Non-pigmented ciliary epithelial cell (primary cell): Measurements from ENCODE around the gene SMYD2.

Experiments used
- DNase-seq: peaks from one replicate; pipeline ENCODE4 v3.0.0-alpha.2; 2010; ENCODE audit warnings: low read depth

Gene SMYD2

DNA sequence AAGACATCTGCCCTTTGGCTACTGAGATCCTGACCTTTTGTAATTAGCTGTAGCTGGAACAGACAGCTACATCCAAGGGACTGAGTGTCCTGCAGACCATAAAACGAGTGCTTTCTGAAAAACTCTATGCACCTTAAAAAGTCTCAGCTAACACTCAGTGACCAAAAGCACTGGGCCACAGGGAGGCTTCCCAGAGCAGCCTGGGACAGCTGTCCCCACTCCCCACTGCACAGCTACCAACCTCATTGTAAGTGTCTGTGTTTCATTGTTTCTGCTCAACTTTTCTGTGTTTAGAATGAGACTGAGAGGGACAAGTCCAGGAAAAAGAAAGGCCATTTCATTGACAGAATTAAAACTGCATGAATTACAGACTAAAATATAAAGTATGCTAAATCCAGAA is 80.7 kb downstream of the SMYD2 start:
- no peak for DNase-seq

DNA sequence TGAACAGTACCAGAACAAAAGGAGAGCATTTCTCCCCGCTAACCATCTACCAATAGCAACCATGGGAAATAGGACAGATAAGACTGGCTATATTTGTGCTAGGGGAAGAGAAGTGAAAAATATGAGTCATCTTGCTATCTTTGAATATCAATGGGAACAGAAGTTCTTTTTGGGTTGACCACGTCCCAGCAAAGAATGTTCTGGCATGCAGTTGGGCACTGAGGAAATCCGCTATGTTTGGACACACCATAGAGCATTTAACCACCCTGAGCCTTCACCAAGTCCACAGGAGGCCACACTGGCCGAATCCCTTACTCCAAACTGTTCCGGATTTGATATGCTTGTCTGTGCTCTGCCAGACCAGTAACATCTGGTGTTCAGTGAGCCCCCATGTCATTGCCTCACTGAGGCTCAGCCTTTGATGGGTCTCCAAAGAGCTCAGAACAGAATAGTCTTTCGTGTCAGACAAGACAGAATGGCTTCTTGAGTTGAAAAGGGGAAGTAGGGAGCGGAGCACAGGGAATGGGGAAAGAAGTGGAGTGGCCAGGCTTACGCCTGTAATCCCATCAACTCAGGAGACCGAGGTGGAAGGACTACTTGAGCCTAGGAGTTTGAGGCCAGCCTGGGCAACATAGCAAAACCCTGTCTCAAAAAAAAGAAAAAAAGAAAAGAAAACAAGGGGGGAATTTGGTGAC is 81.4 kb downstream of the SMYD2 start:
- peak; percentile 41 for DNase-seq

DNA sequence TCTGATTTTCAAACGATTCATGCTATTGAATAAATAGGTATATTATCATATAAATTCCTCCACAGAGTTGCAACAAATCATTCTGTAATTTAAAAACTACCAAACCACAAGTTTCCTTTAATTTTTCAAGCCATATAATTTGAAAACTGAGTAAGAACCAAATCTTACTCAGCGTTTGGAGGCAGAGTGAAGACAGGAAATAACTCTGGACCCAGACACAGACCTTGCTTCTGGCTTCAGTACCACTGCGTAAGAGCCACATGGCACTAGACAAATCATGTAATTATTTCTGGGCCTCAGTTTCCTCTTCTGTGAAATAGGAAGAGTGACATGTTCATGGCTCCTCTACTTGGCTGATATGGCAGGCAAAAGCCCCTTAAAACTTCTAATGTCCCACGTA is 82.4 kb downstream of the SMYD2 start:
- DNase-seq: no peak

DNA sequence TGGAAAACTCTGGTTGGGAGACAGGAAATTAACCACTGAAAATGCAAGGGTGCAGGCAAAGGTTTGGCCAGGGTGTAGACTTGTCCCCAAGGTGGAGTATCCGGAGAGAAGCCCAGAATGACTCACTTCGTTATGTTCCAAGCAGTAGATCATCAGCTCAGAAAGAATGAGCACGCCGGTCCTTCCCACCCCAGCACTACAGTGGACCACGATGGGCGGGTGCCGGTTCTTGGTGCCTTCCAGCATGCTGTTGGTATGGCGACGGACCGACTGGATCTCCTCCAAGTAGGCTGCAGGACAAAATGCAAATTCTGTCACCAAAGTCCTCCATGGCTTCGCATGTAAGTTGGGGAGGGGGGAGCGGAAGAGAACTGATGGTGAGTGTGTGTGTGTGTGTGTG is 83.4 kb downstream of the SMYD2 start:
- no peak for DNase-seq

DNA sequence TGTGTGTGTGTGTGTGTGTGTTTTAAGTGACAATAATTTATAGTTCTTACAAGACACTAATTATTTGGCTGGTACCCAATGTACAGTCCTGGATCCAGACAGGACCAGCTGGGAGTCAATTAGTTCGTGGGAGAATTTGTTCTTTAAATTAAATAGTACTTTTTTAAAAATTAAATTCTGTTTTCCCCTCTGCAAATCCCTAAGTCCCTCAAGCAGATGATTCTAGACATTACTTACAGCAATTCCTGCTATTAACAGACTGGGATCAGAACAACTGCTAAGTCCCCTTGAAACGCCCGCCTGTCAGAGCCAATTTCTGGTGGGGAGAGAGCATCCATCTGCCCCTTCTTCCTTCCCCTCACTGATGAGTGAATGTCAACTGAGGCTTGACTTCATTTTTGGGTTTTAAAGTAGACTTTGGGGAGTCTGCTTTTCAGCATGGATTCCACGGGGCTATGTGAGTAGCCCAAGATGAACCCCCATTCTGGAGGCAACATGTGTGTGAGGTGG is 83.9 kb downstream of the SMYD2 start:
- DNase-seq: no peak

DNA sequence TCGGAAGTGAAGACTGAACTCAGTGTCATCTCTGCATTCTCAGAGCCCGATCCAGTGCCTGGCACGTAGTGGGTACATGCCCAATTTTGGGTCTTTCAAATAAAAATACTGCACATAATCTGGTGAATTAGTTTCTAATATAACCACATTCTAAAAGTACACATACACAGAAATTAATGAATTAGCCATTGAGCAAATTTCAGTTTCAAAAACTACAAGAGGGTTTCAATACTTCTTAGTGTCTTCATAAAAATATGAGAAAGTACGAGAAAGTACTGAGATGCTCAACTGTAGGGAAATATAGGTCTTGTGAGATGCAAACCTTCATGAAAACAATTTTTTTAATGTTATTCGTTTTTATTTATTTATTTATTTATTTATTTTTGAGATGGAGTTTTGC is 86.9 kb downstream of the SMYD2 start:
- DNase-seq: no peak

DNA sequence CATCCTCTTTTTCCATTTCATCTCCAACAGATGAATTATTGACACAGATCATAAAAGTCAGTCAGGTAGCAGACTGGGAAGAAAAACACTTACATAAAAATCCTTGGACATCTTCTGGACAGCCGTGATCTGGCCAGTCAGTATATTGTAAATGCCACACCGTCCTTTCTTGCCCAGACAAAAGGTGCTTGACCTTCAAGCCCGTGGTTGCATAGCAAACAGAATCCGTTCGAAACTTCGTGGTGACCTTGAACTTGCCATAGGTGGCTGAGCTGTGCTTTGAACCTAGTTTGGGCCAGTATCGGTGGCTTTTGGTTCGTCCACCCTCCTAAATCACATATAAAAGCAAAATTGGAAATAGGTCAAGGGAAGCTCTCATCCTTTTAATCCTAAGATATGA is 88.4 kb downstream of the SMYD2 start:
- no peak for DNase-seq

DNA sequence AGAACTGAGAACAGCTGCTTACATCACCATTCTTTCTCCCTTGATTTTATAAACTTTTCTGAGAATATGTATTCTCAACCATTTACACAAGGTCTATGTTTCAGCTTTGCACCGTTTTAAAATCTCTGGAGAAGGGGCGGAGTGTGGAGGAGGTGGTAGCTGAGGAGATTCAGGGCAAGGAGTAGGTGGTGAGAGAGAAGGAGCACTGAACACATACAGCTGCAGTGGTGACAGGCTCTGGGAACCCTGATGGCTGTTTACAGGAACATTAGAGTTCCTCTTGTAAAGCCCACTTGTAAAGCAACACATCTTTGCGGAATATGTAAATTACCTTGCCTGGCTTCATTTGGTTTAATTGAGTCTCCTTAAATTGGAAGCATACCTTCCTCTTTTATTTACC is 89.7 kb downstream of the SMYD2 start:
- no peak for DNase-seq

DNA sequence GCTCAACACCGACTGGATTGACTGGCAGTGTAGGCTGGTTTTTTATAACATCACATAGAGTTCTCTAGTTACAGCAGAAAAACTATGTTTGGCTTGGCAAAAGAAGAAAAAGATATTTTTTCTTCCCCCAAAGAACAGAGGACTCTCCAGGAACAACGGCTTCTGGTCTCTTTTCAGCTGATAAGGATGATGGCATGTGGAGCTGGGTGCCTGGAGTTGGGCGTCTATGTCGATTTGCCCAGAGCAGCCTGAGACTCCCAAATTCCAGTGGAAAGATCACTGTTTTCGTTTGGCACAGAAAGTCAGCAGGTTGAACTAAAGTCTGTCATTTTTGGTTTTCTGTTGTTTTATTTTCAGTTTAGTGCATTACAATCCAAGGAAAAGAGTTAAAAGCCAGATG is 91.1 kb downstream of the SMYD2 start:
- no peak for DNase-seq

DNA sequence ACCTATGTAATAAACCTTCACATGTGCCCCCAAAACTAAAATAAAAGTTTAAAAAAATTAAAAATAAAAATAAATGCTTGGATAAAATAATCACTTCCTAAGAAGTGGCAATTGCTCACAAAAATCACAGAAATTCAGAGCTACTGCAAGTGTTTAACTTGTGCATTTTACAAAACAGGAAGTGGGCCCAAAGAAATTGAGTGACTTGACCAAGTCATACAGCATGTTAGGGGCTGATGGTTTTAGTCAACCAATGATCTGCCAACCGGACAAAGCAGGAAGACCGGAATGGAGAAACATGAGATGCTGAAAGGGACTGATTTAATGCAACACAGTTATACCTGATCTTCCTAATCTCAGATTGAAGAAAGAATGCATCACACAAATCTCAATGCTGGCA is 96.5 kb downstream of the SMYD2 start:
- DNase-seq: no peak

DNA sequence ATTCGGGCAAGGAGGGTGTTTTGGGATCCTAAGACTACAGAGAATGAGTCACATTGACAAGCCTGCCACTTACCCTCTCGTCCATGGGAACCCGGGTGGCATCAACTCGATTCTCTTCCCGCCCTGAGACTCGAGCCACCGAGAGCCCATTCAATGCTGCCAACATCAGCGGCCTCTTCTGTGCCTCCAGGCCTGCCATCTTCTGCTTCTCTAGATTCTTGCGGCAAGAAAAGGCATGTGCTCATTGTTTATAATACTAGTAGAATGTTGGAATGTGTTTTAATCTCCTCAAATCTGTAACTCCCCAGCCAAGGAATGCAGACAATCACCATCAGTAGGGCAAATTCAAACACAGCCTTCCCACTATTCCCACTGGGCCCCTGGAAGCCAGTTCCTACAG is 96.9 kb downstream of the SMYD2 start:
- DNase-seq: no peak

DNA sequence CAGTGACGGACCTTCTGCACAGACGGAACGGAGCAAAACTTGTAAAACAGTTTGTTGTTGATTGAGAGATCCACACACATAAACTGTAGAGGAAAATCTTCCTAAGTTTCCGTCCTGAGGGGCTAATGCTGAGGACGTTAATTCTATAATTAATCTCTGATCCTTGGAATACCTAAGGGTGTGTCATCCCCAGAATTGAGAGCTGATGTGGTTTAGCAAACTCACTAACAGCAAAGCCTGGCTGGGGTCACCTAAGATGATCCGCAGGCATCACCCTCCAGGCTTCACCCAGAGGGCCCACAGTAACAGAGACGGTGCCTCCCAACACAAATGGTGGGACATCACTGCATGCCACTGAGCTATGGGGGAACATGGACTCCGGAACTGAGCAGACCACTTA is 97.5 kb downstream of the SMYD2 start:
- no peak for DNase-seq

DNA sequence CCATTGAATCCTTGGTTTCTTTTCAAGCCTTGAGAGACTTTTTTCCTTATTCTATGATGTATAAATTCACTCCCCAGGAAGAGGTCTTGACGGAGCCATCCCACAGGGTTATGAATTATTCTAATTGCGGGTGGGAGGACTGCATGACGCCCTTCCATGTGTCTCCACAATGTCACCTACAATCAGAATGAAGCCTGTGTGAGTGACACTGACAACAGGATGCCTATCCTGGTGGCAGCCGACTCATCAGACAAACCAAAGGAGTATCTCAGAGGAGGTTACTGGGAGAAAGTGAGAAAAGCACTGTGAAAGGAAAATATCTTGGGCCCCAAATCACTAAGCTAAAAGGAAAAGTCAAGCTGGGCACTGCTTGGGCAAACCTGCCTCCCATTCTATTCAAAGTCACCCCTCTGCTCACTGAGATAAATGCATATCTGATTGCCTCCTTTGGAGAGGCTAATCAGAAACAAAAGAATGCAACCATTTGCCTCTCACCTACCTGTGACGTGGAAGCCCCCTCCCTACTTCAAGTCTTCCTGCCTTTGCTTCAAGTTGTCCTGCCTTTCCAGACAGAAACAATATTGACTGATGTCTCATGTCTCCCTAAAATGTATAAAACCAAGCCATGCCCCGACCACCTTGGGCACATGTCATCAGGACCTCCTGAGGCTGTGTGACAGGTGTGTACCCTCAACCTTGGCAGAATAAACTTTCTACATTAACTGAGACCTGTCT is 98.4 kb downstream of the SMYD2 start:
- DNase-seq: no peak

DNA sequence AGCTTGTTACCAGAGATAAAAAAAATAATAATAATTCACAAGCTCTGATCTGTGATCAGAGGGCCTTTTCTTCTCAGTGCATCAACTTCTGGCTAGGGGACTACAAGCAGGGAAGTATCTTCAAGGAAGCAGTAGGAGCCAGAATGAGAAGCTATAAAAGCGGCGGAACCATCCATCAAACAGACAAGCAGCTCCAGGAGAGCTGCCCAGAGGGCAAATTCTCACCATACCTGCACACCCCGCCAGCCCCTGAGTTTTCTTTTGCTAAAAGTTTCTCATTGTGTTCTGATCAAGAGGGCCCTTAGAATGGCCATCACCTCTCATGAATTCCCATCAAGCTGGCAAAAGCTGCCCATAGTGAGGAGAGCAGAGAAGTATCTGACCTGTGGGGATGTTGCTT is 99.4 kb downstream of the SMYD2 start:
- DNase-seq: no peak

DNA sequence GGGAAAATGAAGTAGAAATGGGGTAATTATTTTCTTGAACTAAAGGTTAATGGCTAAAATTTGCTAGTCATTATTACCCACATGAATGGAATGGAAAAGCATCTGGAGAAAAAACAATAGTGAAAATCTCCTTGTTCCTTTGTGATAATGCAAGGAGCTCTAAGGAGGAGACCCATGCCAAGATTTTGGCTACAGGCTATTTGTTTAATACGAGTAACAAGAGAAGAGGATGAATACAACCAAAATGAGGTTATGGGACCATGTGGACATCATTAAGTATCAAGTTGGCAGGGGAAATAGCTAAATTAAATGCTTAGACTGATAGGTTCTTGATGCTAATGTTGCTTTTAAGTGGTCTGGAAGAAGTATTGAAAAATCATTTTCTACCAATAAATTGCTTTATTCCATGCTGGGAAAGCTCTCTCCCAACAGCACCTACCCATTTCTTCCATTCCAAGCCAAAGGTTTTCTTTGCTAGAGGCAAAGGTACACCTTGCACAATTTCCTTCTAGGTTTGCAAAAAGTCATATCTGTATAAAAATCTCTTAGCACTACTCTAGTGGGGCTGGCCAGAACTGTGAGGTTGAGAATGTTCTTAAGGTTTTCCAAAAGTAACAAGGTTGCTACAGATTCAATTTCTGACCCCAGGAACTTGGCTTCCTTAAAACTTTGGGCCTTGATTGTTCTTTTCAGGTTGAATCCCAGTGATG is 100.2 kb downstream of the SMYD2 start:
- no peak for DNase-seq

DNA sequence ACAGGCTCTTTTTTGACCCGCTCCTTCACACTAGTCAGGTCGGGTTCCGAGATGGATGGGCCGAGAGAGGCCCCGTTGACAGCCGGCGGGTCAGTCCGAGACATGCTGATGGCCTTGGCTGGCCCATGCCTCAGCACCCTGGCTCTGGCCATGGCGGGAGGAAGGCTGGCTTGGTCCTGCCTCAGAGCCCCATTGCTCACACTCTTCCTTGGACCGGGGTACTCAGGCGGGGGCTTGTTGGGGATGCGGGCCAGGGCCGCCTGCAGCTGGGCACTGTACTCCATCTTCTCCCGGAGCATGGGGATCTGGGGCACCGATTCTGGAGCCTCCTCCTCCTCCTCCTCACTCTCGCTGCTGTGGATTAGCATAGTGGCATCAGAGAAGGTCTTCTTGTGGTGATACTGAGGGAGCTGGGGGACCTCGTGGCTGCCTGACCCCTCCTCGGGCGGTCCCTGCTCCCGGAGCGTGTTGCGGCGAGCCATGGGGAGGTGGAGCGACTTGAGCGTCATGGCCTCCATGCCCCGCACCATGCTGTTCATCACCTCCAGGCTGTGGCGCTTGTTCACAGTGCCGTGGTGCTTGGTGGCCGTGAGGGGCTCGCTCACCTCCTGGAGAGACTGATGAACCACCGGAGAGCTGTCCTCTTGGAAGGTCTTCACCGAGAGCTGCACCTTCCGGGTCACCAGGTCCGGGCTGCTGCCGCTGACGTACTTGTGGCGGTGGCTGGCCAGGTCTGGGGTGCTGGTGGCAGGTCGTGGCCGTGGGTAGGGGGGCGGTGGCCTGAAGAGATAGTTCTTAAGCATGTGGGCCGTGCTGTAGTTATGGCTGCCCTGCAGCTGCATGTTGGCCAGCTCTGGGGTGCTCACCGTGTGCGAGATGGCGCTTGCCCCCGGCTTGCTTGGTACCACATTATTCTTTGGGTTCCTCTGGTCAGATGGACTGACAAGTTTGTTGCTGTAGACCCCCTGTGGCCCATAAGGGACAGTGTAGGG is 102.7 kb downstream of the SMYD2 start:
- DNase-seq: no peak

DNA sequence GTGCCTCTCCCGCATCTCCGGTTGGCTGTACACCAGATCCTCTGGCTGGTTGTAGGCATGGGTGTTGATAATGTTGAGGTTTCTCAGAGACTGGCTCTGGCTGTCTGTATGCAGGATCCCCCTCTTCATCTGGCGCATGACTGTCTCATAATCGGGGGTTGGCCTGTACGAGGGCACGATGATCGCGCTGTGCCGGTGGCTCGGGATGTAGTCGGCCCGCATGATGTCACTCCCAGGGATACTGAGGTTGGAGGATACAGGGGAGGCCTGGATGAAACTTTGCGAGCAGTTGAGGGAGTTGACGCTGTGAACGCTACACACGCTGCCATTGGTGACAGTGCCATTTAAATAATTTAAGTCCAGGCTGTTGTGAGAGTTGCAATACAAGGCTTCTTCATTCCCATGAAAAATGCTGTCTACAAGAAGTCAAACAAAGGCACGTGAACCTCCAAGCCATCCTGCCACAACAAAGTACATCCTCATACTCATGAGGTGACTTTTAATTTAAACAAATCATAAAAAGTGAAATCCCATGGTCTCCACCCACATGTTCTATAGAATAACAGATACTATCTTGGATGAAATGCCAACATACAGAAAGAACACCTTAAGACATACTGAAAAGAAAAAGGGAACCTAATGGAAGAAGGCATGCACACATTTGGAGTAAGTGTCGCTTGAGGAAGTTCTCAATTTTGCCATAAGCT is 103.6 kb downstream of the SMYD2 start:
- DNase-seq: no peak

DNA sequence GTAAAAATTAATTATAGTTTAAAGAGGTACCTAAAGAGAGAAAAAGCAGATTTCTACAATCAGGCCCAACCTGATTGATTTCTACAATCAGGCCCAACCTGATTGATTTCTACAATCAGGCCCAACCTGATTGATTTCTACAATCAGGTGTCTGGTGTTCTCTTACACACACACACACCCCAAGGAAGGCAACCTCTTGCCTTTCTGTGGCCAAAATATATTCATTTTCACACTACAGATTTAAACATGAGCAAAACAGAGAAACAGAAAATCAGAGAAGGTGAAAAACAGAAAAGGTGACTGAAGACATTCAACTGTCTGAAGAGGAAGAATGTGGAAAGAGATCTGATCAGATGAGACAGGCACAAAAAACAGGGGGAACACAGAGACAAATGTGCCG is 104.5 kb downstream of the SMYD2 start:
- no peak for DNase-seq

DNA sequence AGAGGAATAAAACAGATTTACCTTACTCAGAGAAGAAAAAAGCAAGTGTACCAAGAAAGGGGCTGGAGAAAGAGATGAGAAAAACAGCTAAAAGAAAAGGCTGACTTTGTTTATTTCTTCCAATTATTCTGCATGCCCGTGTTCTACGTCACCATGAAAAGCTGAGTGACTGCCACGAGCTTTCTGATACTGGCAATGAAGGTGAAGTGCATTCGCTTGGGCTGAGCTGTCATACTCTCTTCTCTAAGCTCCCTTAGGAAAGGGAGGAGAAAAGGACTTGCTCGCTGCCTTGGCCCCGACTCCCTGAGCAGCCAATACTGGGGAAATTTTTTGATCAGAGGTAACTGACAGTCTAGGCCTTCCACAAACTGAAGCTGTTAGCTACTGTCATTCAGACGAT is 105.4 kb downstream of the SMYD2 start:
- no peak for DNase-seq
